Activated B cell treated with CpG ODN at 0.5 μM for 24 hours (primary cell): ENCODE measurements around the gene MECP2. TPM values are rescaled to one million over a fixed set of nuclear protein-coding genes. Genes with fewer than 3 reads are reported as not detected.

Source experiments
- ATAC-seq: fragments of 200-7000 bp; cut with Tn5 transposase; one replicate; pipeline ENCODE4 v1.10.0; 2021; ENCODE audit warnings: low read depth, mild to moderate bottlenecking, moderate library complexity
- CTCF ChIA-PET: fragments of 350-600 bp; sonication (Branson Sonifier 250); formaldehyde crosslinking; loops from one replicate; lab custom pipeline; 2021; ENCODE audit warnings: antibody characterized with exemption; lab: Charles Lee
- POLR2A ChIA-PET: fragments of 350-600 bp; sonication (Branson Sonifier 250); formaldehyde crosslinking; loops from one replicate; lab custom pipeline; 2021; ENCODE audit warnings: antibody characterized with exemption; lab: Charles Lee
- DNase-seq: peaks from one replicate; pipeline ENCODE4 v3.0.0; 2022
- H3K27ac Mint-ChIP-seq: one replicate; pipeline ENCODE4 v1.8.0; 2020; ENCODE audit warnings: mixed read lengths
- H3K27me3 Mint-ChIP-seq: one replicate; pipeline ENCODE4 v1.8.0; 2021; ENCODE audit warnings: mixed read lengths
- H3K36me3 Mint-ChIP-seq: one replicate; pipeline ENCODE4 v1.8.0; 2021; ENCODE audit warnings: low read depth, mixed read lengths
- H3K4me1 Mint-ChIP-seq: one replicate; pipeline ENCODE4 v1.8.0; 2021; ENCODE audit warnings: mixed read lengths
- H3K4me3 Mint-ChIP-seq: one replicate; pipeline ENCODE4 v1.8.0; 2020; ENCODE audit warnings: mild to moderate bottlenecking, mixed read lengths
- H3K9me3 Mint-ChIP-seq: one replicate; pipeline ENCODE4 v1.8.0; 2020; ENCODE audit warnings: mixed read lengths
- intact Hi-C: fragments of 100-400 bp; cut with micrococcal nuclease; formaldehyde crosslinking; loops from one replicate; pipeline ENCODE4 v1.15.1; 2024
- total RNA-seq: library from RNA; stranded (reverse); gene quantifications from 2 replicates; pipeline ENCODE4 v1.2.3, GENCODE V29; 2022
- TF ChIP-seq, protein P1 (sequence below): fragments of 200-600 bp; IDR thresholded peaks from one replicate; pipeline ENCODE4 v1.8.0; 2022; ENCODE audit warnings: antibody characterized with exemption, mild to moderate bottlenecking

Gene MECP2
- total RNA-seq, 1 donor from 2014 or later = 69.0 TPM

DNA sequence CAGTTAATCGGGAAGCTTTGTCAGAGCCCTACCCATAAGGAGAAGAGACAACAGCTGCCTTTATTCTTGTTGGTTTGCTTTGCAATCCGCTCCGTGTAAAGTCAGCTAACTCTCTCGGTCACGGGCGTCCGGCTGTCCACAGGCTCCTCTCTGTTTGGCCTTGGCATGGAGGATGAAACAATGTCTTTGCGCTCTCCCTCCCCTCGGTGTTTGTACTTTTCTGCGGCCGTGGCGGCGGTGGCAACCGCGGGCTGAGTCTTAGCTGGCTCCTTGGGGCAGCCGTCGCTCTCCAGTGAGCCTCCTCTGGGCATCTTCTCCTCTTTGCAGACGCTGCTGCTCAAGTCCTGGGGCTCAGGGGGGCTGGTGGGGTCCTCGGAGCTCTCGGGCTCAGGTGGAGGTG is 67.3 kb downstream of the MECP2 start:
- H3K4me3 Mint-ChIP-seq = no peak overlapping the region
- intact Hi-C loops = no loop called here
- H3K9me3 Mint-ChIP-seq = no peaks in the 10 kb centered on the region
- DNase-seq (no peak), ATAC-seq (no peak)
- ChIA-PET POLR2A (no interaction called here), CTCF (interaction anchor here (1.4 kb wide), 1 partner anchor 17 kb away, joined by 5 read pairs; no protein-coding TSS in a partner anchor)
- no peak overlapping the region for H3K27ac Mint-ChIP-seq
- TF ChIP-seq, protein P1, sequence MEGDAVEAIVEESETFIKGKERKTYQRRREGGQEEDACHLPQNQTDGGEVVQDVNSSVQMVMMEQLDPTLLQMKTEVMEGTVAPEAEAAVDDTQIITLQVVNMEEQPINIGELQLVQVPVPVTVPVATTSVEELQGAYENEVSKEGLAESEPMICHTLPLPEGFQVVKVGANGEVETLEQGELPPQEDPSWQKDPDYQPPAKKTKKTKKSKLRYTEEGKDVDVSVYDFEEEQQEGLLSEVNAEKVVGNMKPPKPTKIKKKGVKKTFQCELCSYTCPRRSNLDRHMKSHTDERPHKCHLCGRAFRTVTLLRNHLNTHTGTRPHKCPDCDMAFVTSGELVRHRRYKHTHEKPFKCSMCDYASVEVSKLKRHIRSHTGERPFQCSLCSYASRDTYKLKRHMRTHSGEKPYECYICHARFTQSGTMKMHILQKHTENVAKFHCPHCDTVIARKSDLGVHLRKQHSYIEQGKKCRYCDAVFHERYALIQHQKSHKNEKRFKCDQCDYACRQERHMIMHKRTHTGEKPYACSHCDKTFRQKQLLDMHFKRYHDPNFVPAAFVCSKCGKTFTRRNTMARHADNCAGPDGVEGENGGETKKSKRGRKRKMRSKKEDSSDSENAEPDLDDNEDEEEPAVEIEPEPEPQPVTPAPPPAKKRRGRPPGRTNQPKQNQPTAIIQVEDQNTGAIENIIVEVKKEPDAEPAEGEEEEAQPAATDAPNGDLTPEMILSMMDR = no peak
- no peaks in the 10 kb centered on the region for H3K27me3 Mint-ChIP-seq
- H3K4me1 Mint-ChIP-seq = no peaks in the 10 kb centered on the region
- peaks cover 51% of the 10 kb centered on the region for H3K36me3 Mint-ChIP-seq

DNA sequence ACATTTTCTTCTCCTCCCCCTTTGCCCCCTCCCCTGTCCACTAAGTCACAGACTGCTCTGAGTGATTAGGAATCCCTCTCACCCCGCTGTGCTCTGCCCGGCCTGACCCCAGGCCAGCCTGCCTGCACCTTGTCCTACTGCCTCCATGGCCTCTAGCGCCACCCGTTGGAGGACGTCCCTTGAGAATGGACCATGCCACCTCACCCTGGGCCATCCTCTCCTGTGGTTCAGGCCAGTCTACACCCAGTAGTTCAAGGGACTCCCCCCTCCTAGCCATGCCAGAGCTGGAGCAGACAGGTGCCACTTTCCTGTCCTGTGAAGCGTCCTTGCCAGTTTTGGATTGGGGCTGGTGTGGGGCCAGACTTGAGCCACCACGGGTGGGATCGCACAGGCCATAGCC is 68.1 kb downstream of the MECP2 start:
- Mint-ChIP-seq H3K36me3 (peaks cover 47% of the 10 kb centered on the region), H3K4me3 (no peak overlapping the region), H3K4me1 (no peaks in the 10 kb centered on the region), H3K27ac (no peak overlapping the region), H3K27me3 (no peaks in the 10 kb centered on the region), H3K9me3 (no peaks in the 10 kb centered on the region)
- TF ChIP-seq, protein P1 = no peak
- ChIA-PET POLR2A (no interaction called here), CTCF (interaction anchor here (1.4 kb wide), 1 partner anchor 16 kb away, joined by 5 read pairs; no protein-coding TSS in a partner anchor)
- ATAC-seq (no peak), DNase-seq (no peak)
- intact Hi-C loops = no loop called here

DNA sequence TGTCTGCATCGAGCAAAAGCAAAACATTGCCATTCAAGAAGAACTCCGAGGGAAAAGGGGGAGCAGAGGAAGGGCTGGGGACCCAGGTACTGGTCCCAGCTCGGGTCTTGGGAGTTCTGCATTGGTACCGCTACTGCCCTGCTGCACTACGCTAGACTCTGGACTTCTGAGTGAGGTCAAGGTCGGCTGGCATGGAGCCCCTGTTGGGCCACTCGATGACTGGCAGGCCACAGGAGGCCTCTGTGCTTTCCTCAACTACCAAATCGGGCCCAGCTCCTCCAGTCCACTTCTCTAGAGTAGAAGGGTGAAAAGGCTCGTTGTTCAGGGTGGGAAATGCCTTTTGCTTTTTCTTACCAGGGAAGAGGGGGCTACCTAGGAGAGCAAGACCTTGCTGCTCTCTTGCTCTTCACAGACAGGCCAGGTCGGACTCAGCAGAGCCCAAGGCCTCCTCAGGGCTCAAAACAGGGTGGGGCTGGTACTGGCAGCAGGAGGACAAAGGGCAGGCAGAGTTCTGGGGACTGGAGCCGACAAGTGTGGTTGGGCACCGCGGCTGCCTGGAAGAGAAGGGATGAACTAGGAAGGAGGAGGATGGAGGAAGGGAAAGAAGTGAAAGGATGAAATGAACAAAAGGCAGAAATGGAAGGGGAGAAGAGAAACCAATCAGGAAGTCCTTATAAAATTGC is 68.9 kb downstream of the MECP2 start:
- Mint-ChIP-seq H3K36me3 (peaks cover 47% of the 10 kb centered on the region), H3K9me3 (no peaks in the 10 kb centered on the region), H3K27ac (no peak overlapping the region), H3K4me3 (no peak overlapping the region), H3K4me1 (no peaks in the 10 kb centered on the region), H3K27me3 (no peaks in the 10 kb centered on the region)
- TF ChIP-seq, protein P1 = no peak
- ChIA-PET POLR2A (no interaction called here), CTCF (no interaction called here)
- DNase-seq (no peak), ATAC-seq (no peak)
- intact Hi-C loops = no loop called here

DNA sequence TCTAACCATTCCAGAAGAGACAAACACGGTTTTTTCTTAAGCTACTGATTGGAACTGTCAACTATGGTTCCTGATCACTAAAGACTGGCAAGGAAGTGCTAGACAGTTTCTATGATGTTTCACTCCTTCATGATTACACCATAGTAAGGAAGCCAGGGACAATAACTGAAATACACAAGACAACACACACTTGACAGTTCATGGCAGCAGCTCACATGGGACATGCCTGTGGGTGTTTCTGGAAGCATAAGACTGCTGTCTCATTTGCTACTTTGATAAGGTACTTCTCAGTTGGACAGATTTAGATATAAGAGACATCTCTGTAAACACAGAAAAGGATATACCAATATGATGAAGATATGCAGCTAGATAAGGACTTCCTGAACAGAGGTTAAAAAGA is 69.5 kb downstream of the MECP2 start:
- Mint-ChIP-seq H3K9me3 (no peaks in the 10 kb centered on the region), H3K36me3 (peaks cover 50% of the 10 kb centered on the region), H3K4me1 (peaks cover 2% of the 10 kb centered on the region), H3K27ac (no peak overlapping the region), H3K27me3 (no peaks in the 10 kb centered on the region), H3K4me3 (no peak overlapping the region)
- TF ChIP-seq, protein P1 = no peak
- ChIA-PET POLR2A (interaction anchor here (0.5 kb wide), 1 partner anchor 20 kb away, joined by 4 read pairs; no protein-coding TSS in a partner anchor), CTCF (no interaction called here)
- no peak for DNase-seq
- intact Hi-C loops = no loop called here
- ATAC-seq = no peak

DNA sequence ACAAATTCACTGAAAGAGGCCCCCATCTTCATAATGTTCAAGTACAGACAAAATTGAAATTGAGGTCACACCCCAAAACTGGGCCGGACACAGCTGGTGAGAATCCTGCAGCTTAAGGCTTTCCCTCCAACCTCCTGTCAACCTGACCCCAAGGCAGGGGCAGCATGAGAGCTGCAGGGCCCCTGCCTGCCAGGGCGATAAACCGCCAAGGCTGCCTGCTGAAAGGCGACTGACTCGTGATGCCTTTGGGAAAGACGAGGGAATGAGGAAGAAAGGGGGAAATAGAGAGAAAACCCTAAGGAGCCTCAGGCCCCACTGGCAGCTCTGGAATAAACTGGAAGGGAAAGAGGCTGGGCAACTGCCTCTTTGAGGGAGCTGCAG is 70.5 kb downstream of the MECP2 start:
- Mint-ChIP-seq H3K27me3 (no peaks in the 10 kb centered on the region), H3K9me3 (no peaks in the 10 kb centered on the region), H3K4me3 (no peak overlapping the region), H3K27ac (no peak overlapping the region), H3K4me1 (peaks cover 2% of the 10 kb centered on the region), H3K36me3 (peaks cover 46% of the 10 kb centered on the region)
- intact Hi-C loops = no loop called here
- ATAC-seq (no peak), DNase-seq (no peak)
- ChIA-PET POLR2A (no interaction called here), CTCF (no interaction called here)
- TF ChIP-seq, protein P1 = no peak
